Aorta (tissue), 5 donors: ENCODE results near the gene TM2D1. TPM values are rescaled to one million over a fixed set of nuclear protein-coding genes. Genes with fewer than 3 reads are reported as not detected.

Source experiments
- ATAC-seq: fragments of 200-7000 bp; cut with Tn5 transposase; one replicate; pipeline ENCODE4 v1.9.1; 2022; ENCODE audit warnings: moderate library complexity; ENCODE audit not compliant: low FRiP score
- DNase-seq, 2 donors: peaks; one replicate each; pipeline ENCODE4 v3.0.0-alpha.2; 2020
- H3K27ac ChIP-seq, 2 donors: one replicate each; pipeline ENCODE4 v1.5.1; 2013; ENCODE audit warnings: low read length in 2 of 2, mild to moderate bottlenecking in 2 of 2, moderate library complexity in 2 of 2, control low read depth in 1 of 2, inconsistent platforms in 1 of 2, low read depth in 1 of 2
- H3K27me3 ChIP-seq, 2 donors: one replicate each; pipeline ENCODE4 v1.6.1; 2013; ENCODE audit warnings: control low read depth in 1 of 2, low read length in 1 of 2, mild to moderate bottlenecking in 1 of 2, moderate library complexity in 1 of 2; ENCODE audit not compliant: insufficient read depth in 2 of 2, control insufficient read depth in 1 of 2
- H3K36me3 ChIP-seq, 2 donors: one replicate each; pipeline ENCODE4 v1.6.1; 2013; ENCODE audit warnings: control low read depth in 1 of 2, low read length in 1 of 2, mild to moderate bottlenecking in 1 of 2; ENCODE audit not compliant: insufficient read depth in 2 of 2, control insufficient read depth in 1 of 2
- H3K4me1 ChIP-seq, 2 donors: one replicate each; pipeline ENCODE4 v1.6.1; 2013; ENCODE audit warnings: low read length in 2 of 2, control low read depth in 1 of 2, mild to moderate bottlenecking in 1 of 2, moderate library complexity in 1 of 2; ENCODE audit not compliant: insufficient read depth in 2 of 2, control insufficient read depth in 1 of 2
- H3K4me3 ChIP-seq, 2 donors: one replicate each; pipeline ENCODE4 v1.5.1; 2013; ENCODE audit warnings: low read length in 2 of 2, control low read depth in 1 of 2, mild to moderate bottlenecking in 1 of 2
- H3K9me3 ChIP-seq: one replicate; pipeline ENCODE4 v1.6.1; 2013; ENCODE audit warnings: mild to moderate bottlenecking, low read length; ENCODE audit not compliant: control insufficient read depth
- WGBS, 2 donors: extraction: QIAGEN DNeasy Blood & Tissue Kit; methylation state at CpG; one replicate each; pipeline ENCODE4 v1.1.7; 2013; 5-methylcytosine and 5-hydroxymethylcytosine counted together
- intact Hi-C, 2 donors: fragments of 100-400 bp; cut with DNase I; formaldehyde crosslinking; loops; one replicate each; pipeline versions ENCODE4 v1.14.2 to v1.15.0; 2022
- polyA plus RNA-seq, 2 donors: library from polyadenylated mRNA; stranded (reverse); fragments of 200-250 nt; gene quantifications; one replicate each; pipeline ENCODE4 v1.2.3, GENCODE V29; 2013
- total RNA-seq, 2 donors: library from RNA; stranded (reverse); fragmentation: NEBNext Ultra II Directional; extraction: Animal tissue kit (Norgen Biotek cat#: 25700); gene quantifications; one replicate each; pipeline ENCODE4 v1.2.1, GENCODE V29; 2021
- donor health status: healthy with polysubstance abuse.
- donor health status: Bipolar disorder and iron deficiency.
- donor health status: DM: no; HTN: no; CAD: no.
- donor health status: DM: no; HTN: no; CAD: no.
- donor health status: DM: yes; HTN: yes; CAD: no.

Gene TM2D1
- total and polyA plus RNA-seq, 4 donors: 34.8 to 64.5 (median 57.4) TPM

DNA sequence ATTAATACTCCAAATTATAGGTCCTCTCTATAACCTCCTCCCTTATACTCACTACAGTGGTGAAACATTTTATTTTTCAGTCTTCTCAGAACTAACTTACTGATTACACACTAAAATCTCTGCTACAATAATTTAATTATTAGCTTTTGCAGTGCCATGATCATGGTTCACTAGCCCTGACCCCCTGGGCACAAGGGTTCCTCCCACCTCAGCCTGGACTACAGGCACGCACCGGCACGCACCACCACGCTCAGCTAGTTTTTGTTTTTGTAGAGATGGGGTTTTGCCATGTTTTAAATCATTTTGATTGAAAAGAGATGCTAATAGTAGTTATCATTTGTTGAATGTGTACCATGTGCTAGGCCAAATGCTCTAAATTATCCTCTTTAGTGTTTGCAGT is 23.6 kb upstream of the TM2D1 start:
- no peak for DNase-seq

DNA sequence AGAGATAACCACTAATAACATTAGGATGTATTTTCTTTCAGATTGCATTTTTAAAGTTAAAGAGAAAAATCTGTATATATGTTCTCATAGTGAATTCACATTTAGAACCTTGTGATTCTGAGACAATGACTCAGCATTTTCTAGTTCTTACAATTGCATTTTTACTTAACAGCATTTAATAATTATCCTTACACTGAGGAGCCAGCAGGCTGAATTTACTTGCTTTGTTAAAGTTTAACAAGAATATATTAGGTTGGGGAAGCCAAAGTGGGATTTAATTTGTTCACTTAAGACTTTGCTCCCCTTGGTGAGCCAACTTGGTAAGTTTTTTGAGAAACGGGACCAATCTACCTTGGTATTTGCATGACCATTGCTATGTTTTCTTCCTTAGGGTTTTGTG is 21.9 kb upstream of the TM2D1 start:
- intact Hi-C loops: no loop called here
- Histone ChIP-seq H3K4me1 (peaks cover 0 to 8% of the 10 kb centered on the region in 2 donors), H3K27ac (no peak overlapping the region), H3K27me3 (no peaks in the 10 kb centered on the region), H3K9me3 (no peaks in the 10 kb centered on the region), H3K4me3 (no peak overlapping the region), H3K36me3 (no peaks in the 10 kb centered on the region)
- DNase-seq: no peak
- ATAC-seq: no peak
- 0 to 5% methylated on average over 1 of the region's 1 CpG for WGBS, 2 donors

More for the DNA sequence above, 23.6 kb upstream of the TM2D1 start:
- H3K9me3 ChIP-seq: no peaks in the 10 kb centered on the region
- no peak overlapping the region for H3K27ac ChIP-seq
- no peak overlapping the region for H3K4me3 ChIP-seq
- no peak for ATAC-seq
- H3K36me3 ChIP-seq: no peaks in the 10 kb centered on the region
- intact Hi-C loops: no loop called here
- H3K4me1 ChIP-seq: peaks cover 0 to 6% of the 10 kb centered on the region in 2 donors
- WGBS, 2 donors: 98% methylated on average over 4 of the region's 4 CpGs
- H3K27me3 ChIP-seq: no peaks in the 10 kb centered on the region

DNA sequence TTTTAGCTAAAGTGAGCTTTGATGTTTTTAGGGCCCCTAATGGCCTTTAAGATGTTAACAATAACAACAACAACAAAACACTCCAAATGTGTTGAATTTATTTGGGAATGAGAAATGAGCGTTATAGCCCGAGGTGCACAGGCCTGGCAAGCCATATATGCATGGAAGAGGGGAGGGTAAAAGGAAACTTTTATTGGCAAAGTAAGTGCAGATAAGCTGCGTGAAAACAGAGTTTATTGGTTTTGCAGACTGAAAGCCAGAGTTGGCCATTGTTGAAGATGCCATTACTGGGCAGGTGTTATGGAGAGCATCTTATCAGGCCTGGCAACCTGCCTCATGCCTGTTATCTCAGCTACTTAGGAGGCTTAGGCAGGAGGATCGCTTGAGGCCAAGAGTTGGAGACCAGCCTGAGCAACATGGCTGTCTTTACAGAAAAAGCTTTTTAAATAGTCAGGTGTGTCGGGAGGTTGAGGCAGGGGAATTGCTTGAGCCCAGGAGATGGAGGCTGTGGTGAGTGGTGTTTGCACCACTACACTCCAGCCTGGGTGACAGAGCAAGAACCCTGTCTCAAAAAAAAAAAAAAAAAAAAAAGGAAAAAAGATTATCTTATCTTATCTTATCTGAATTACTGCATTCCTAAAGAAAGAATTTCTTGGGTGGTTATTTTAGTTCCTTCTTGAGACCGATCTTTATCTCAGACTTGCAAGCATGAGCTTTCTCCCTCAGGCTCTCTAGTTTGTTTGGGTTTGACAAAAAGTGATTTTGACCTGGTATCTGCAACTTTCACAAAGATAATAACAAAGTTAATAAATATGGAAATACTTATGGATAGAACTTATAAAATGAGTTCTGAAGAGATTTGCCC is 19.0 kb upstream of the TM2D1 start:
- intact Hi-C loops: loop anchor here (5.0 kb wide), 3 partner anchors 93 to 692 kb away; no protein-coding TSS in a partner anchor
- peak overlapping the region; percentile 26 to 92 for H3K27ac ChIP-seq

DNA sequence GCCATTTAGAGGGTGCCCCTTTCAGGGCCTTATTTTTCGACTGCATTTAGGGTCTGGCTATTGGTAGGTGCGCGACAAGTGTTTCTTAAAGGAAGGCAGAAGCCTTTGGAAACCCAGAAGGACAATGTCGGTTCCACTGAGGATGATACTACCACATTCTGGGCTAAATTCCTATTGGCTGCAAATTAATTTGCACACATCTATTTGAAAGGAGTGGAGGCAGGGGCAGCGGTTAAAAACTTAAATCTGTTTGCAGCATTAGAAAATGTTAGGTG is 18.4 kb upstream of the TM2D1 start:
- no peak for DNase-seq
- Histone ChIP-seq H3K27me3 (no peaks in the 10 kb centered on the region), H3K9me3 (no peaks in the 10 kb centered on the region), H3K4me3 (peak overlapping the region; percentile 77 to 96), H3K27ac (peak overlapping the region; percentile 78 to 92), H3K4me1 (peaks cover 0 to 8% of the 10 kb centered on the region in 2 donors), H3K36me3 (no peaks in the 10 kb centered on the region)
- no peak for ATAC-seq
- 46 to 50% methylated on average over 5 of the region's 5 CpGs for WGBS, 2 donors
- intact Hi-C loops: loop anchor here (5.0 kb wide), 3 partner anchors 94 to 691 kb away; no protein-coding TSS in a partner anchor

More for the DNA sequence above, 19.0 kb upstream of the TM2D1 start:
- H3K4me1 ChIP-seq: peaks cover 0 to 8% of the 10 kb centered on the region in 2 donors
- DNase-seq (no peak), ATAC-seq (no peak)
- H3K9me3 ChIP-seq: no peaks in the 10 kb centered on the region
- H3K27me3 ChIP-seq: no peaks in the 10 kb centered on the region
- H3K36me3 ChIP-seq: no peaks in the 10 kb centered on the region
- WGBS, 2 donors: 40 to 44% methylated on average over 6 of the region's 6 CpGs
- H3K4me3 ChIP-seq: peak overlapping the region in 1 of 2 donors; percentile 77

DNA sequence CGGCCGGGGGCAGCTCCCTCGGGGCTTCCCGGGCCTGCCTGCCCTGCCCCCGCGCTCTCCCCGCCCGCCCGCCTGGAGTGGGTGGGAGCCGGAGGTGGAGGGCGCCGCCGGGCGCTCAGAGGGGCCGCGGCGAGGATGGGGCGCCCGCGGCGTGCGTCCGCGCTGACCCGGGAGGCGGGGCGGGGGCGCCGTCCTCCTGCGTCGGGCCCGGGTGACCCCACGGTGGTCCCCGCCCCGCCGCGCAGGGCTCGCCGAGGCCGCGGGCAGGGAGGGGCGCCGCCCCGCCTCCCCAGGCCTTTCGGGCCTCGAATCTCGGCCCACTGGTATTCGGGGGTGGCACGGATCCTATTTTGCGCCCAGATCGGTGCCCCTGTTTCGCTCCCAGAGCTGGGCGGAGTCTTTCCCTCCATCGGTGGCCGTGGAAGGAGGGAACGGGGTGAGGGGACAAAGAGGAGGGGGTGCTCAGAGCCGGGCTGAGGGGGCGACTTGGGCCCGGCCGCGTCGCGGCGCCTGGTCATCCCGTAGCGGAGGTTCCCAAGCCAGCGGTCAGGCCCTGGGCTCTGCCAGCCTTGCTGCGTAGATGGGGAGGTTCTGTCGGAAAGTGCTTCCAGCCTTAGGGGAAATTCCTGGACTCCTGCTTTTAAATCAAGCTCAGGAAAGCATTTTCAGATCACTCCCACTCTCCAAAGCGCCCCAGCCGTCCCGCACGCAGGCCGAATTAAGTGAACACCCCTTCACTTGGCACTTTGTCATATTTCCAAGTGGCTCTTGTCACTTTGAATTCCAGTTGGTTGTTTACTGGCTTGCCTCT is 17.9 kb upstream of the TM2D1 start:
- H3K27me3 ChIP-seq: no peaks in the 10 kb centered on the region
- no peaks in the 10 kb centered on the region for H3K9me3 ChIP-seq
- peak overlapping the region; percentile 77 to 96 for H3K4me3 ChIP-seq
- peaks cover 0 to 8% of the 10 kb centered on the region in 2 donors for H3K4me1 ChIP-seq
- H3K36me3 ChIP-seq: no peaks in the 10 kb centered on the region
- WGBS, 2 donors: 1% methylated on average over 56 to 74 of the region's 74 CpGs
- intact Hi-C loops: loop anchor here (5.0 kb wide), 3 partner anchors 94 to 691 kb away; no protein-coding TSS in a partner anchor
- DNase-seq (peak; percentile 66 to 85), ATAC-seq (peak; percentile 89)
- peak overlapping the region; percentile 78 to 92 for H3K27ac ChIP-seq

DNA sequence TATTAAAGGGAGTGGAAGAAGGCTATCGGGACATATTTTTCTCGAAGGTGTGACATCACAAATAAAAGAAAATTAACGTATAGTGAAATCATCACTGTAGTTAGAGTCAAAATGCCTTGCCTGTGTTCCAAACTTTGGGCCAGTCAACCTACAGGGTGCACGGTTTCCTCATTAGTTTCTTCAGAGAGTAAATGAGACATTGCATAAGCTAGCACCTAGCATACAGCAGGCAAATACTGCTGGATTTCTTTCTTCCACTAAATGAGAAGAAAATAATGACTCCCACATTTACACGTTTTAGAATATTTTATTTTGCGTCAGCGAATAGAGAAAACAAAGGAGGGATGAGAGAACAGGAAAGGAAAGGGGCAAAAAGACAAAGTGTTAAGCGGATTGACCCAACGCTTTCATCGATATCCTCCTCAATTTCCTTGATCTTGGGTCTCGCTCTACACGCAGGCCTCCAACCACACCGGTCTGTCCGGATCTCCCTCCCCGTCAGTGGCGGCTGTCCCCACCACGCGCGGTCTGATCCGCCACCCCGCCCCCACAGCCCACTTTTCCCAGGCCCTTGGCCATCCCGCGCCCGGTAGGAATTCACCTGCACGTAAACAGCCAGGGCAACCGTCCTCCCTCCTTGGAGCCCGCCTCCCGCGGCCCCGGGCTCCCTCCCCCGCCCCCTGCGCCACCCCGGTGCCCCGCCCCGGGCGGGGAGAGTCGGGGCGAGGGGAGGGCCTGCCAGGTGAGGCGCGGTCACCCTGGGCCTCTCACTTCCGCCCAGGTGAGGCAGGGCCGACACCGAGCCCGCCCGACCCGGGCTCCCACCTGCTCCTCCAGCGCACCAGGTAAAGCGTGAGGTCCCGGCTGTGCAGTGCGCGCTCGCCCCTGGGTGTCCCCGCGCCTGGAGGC is 17.0 kb upstream of the TM2D1 start, which contains the start of gene PATJ:
PATJ (plus strand) TSS at position 770 of the 909 bp plus-strand sequence. CDS start 20,413 bp downstream, outside the sequence.
- intact Hi-C loops: loop anchor here (5.0 kb wide), 3 partner anchors 95 to 690 kb away; no protein-coding TSS in a partner anchor
- ATAC-seq (peak; percentile 82), DNase-seq (peak; percentile 64 to 87)

DNA sequence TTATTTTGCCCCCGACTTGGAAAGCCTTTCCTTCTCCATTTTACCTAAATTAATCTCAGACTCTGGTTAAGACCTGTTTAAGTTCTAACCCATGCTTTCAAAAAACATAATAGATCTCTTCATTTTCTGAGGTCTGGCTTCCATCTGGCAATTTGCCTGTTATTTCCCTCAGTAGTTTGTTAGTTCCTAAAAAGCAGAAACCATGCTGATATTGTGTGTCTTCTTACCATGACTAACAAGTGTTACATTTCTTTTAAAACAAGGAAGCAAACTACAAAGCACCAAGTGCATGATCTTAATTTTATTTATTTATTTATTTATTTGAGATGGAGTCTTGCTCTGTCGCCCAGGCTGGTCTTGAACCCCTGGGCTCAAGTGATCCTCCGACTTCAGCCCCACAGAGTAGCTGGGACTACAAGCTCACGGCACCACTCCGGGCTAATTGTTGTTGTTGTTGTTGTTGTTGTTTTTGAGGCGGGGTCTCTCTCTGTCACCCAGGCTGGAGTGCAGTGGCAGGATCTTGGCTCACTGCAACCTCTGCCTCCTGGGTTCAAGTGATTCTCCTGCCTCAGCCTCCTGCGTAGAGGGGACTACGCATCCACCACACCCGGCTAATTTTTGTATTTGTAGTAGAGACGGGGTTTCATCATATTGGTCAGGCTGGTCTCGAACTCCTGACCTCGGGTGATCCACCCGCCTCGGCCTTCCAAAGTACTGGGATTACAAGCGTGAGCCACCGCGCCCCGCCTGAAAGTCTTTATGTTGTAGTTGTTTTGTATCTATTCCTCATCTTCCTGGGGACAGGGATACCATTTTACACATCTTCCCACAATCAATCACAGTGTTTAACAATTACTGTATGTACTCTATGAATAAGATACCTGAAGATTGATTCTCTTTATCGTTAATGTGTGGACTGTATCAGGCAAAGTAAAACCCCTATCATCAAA is 16.1 kb upstream of the TM2D1 start:
- peak overlapping the region in 1 of 2 donors; percentile 96 for H3K4me3 ChIP-seq
- intact Hi-C loops: loop anchor here (5.0 kb wide), 3 partner anchors 96 to 689 kb away; no protein-coding TSS in a partner anchor

More for the DNA sequence above, 17.0 kb upstream of the TM2D1 start, which contains the start of gene PATJ:
- peak within 1 kb of the TSS; percentile 77 to 96 for H3K4me3 ChIP-seq
- peaks cover 0 to 4% of the 10 kb centered on the region in 2 donors for H3K4me1 ChIP-seq
- WGBS, 2 donors: 4 to 6% methylated on average over 26 to 54 of the region's 54 CpGs
- H3K27me3 ChIP-seq: no peaks in the 10 kb centered on the region
- H3K9me3 ChIP-seq: no peaks in the 10 kb centered on the region
- H3K27ac ChIP-seq: peak within 1 kb of the TSS; percentile 78 to 92
- H3K36me3 ChIP-seq: no peaks in the 10 kb centered on the region

More for the DNA sequence above, 16.1 kb upstream of the TM2D1 start:
- Histone ChIP-seq H3K27me3 (no peaks in the 10 kb centered on the region), H3K36me3 (no peaks in the 10 kb centered on the region), H3K27ac (no peak overlapping the region), H3K9me3 (no peaks in the 10 kb centered on the region), H3K4me1 (peaks cover 0 to 4% of the 10 kb centered on the region in 2 donors)
- DNase-seq: no peak
- no peak for ATAC-seq
- 92 to 93% methylated on average over 19 of the region's 19 CpGs for WGBS, 2 donors
